Kidney (tissue), 14 donors: ENCODE data around the gene TMEM72. TPM values are rescaled to one million over a fixed set of nuclear protein-coding genes. Genes with fewer than 3 reads are reported as not detected.

Source experiments
- DNase-seq, 5 donors: peaks; one replicate each; pipeline ENCODE4 v3.0.0-alpha.2; 2013 to 2020
- FAIRE-seq: peaks from 2 replicates; lab custom pipeline; 2012; peaks lifted over from hg19 to GRCh38; lab: Jason Lieb, UNC
- H3K27ac ChIP-seq, 2 donors: one replicate each; pipeline ENCODE4 v1.7.0; 2013; ENCODE audit warnings: low read depth in 2 of 2, low read length in 2 of 2, inconsistent platforms in 1 of 2
- H3K27me3 ChIP-seq: one replicate; pipeline ENCODE4 v1.7.1; 2013; ENCODE audit warnings: low read length, inconsistent platforms; ENCODE audit not compliant: control insufficient read depth, insufficient read depth
- H3K36me3 ChIP-seq, 3 donors: one replicate each; pipeline versions ENCODE4 v1.7.0 to v1.7.1; 2013; ENCODE audit warnings: low read length in 3 of 3, control low read depth in 1 of 3, inconsistent platforms in 1 of 3; ENCODE audit not compliant: insufficient read depth in 3 of 3, control insufficient read depth in 2 of 3
- H3K4me1 ChIP-seq, 3 donors: one replicate each; pipeline versions ENCODE4 v1.7.0 to v1.7.1; 2013; ENCODE audit warnings: low read length in 3 of 3, inconsistent platforms in 1 of 3, low read depth in 1 of 3; ENCODE audit not compliant: control insufficient read depth in 2 of 3, insufficient read depth in 2 of 3
- H3K4me3 ChIP-seq, 3 donors: one replicate each; pipeline versions ENCODE4 v1.7.0 to v1.8.1; 2013; ENCODE audit warnings: low read length in 3 of 3, control low read depth in 1 of 3, inconsistent platforms in 1 of 3
- H3K9ac ChIP-seq, 3 donors: one replicate each; pipeline versions ENCODE4 v1.7.0 to v1.7.1; 2013; ENCODE audit warnings: low read length in 3 of 3, control low read depth in 1 of 3, inconsistent platforms in 1 of 3
- H3K9me3 ChIP-seq, 3 donors: one replicate each; pipeline versions ENCODE4 v1.7.0 to v1.7.1; 2013; ENCODE audit warnings: low read length in 3 of 3, control low read depth in 1 of 3, inconsistent platforms in 1 of 3; ENCODE audit not compliant: control insufficient read depth in 2 of 3, insufficient read depth in 1 of 3
- intact Hi-C: fragments of 100-400 bp; cut with DNase I; formaldehyde crosslinking; loops from one replicate; pipeline ENCODE4 v1.11.1; 2022
- polyA plus RNA-seq: library from polyadenylated mRNA; stranded (reverse); fragments of 350-450 nt; fragmentation: Illumina TruSeq; extraction: RNeasy Lipid Tissue Mini Kit (QIAGEN cat#74804); gene quantifications from one replicate; pipeline ENCODE4 v1.2.3, GENCODE V29; 2014; ENCODE audit warnings: low read depth, low replicate concordance; ENCODE audit not compliant: insufficient read depth
- total RNA-seq: library from RNA; stranded (reverse); fragmentation: NEBNext Ultra II Directional; extraction: Animal tissue kit (Norgen Biotek cat#: 25700); gene quantifications from one replicate; pipeline ENCODE4 v1.2.1, GENCODE V29; 2021
- TF ChIP-seq, protein P1 (sequence below): IDR thresholded peaks from 3 replicates; pipeline ENCODE4 v1.5.1; 2012; ENCODE audit warnings: mild to moderate bottlenecking, moderate library complexity, borderline replicate concordance; ENCODE audit not compliant: insufficient read depth; ENCODE audit errors: extremely low read depth
- donor health status: control.
- donor health status: control.
- donor health status: control.
- donor health status: control.
- donor health status: control.
- donor health status: DM: yes; HTN: yes; CAD: no.
- donor health status: Normal renal cell carcinoma (clear cell type).

TMEM72 gene
- total and polyA plus RNA-seq, 2 donors from 2014 or later = 19.3 to 127 TPM

DNA sequence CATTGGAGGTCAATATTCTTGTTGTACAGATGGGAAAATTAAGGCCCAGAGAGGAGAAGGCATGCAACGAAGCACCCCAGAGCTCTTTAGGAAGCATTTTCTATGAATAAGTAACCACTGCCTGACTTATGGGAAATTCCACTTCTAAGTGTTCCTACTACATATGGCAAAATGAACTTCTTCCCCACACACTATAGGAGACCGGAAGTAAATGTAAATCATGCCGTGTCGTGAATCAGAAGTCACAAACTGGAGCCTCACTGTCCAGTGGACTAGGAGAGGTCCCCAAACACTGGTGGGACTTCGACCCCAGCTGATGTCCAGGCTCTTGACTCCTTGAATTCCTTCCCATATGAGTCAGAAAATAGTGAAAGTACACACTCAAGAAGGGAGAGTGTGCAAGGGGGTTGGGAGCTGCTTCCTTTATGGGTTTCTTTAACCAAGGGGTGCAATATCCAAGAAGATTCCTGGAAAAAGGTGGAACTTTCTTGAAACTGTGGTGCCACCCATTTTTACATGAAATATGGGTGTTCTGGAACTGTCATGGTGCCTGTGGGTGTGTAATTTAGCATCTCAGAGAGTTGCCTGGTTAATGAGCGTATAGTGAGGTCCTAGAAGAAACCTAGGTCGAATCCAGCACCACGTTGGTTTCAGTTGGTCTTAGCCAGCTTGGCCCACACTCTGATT, 55.1 kb downstream of the TMEM72 start:
- DNase-seq (peak in 1 of 5 donors; percentile 37), FAIRE-seq (no peak)
- TF ChIP-seq, protein P1, sequence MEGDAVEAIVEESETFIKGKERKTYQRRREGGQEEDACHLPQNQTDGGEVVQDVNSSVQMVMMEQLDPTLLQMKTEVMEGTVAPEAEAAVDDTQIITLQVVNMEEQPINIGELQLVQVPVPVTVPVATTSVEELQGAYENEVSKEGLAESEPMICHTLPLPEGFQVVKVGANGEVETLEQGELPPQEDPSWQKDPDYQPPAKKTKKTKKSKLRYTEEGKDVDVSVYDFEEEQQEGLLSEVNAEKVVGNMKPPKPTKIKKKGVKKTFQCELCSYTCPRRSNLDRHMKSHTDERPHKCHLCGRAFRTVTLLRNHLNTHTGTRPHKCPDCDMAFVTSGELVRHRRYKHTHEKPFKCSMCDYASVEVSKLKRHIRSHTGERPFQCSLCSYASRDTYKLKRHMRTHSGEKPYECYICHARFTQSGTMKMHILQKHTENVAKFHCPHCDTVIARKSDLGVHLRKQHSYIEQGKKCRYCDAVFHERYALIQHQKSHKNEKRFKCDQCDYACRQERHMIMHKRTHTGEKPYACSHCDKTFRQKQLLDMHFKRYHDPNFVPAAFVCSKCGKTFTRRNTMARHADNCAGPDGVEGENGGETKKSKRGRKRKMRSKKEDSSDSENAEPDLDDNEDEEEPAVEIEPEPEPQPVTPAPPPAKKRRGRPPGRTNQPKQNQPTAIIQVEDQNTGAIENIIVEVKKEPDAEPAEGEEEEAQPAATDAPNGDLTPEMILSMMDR = no peak
- H3K36me3 ChIP-seq = peaks cover 0 to 13% (median 11%) of the 10 kb centered on the region in 3 donors
- H3K9ac ChIP-seq = no peak overlapping the region
- no peaks in the 10 kb centered on the region for H3K27me3 ChIP-seq
- no peaks in the 10 kb centered on the region for H3K9me3 ChIP-seq
- intact Hi-C loops = no loop called here
- H3K4me3 ChIP-seq = no peak overlapping the region
- H3K27ac ChIP-seq = peak overlapping the region; percentile 53 to 74
- H3K4me1 ChIP-seq = peaks cover 5 to 64% (median 42%) of the 10 kb centered on the region in 3 donors

GRCh38 chr10:44966816-44967509, 55.8 kb downstream of the TMEM72 start:
- FAIRE-seq (no peak), DNase-seq (peak in 1 of 5 donors; percentile 51)
- peaks cover 0 to 20% (median 18%) of the 10 kb centered on the region in 3 donors for H3K36me3 ChIP-seq
- H3K27ac ChIP-seq = peak overlapping the region; percentile 41 to 47
- H3K27me3 ChIP-seq = no peaks in the 10 kb centered on the region
- H3K4me1 ChIP-seq = peaks cover 5 to 61% (median 41%) of the 10 kb centered on the region in 3 donors
- no peaks in the 10 kb centered on the region for H3K9me3 ChIP-seq
- intact Hi-C loops = no loop called here
- H3K9ac ChIP-seq = no peak overlapping the region
- TF ChIP-seq, protein P1 = no peak
- H3K4me3 ChIP-seq = no peak overlapping the region

GRCh38 chr10:44967616-44968015, 56.5 kb downstream of the TMEM72 start:
- TF ChIP-seq, protein P1 = no peak
- no peaks in the 10 kb centered on the region for H3K9me3 ChIP-seq
- H3K36me3 ChIP-seq = peaks cover 0 to 25% (median 25%) of the 10 kb centered on the region in 3 donors
- DNase-seq = no peak
- peaks cover 5 to 55% (median 37%) of the 10 kb centered on the region in 3 donors for H3K4me1 ChIP-seq
- intact Hi-C loops = no loop called here
- no peak overlapping the region for H3K9ac ChIP-seq
- no peaks in the 10 kb centered on the region for H3K27me3 ChIP-seq
- FAIRE-seq = no peak
- H3K27ac ChIP-seq = peak overlapping the region; percentile 20 to 50
- no peak overlapping the region for H3K4me3 ChIP-seq
